ENCODE results near the gene KISS1.

- TF ChIP-seq CTCF (conservative IDR thresholded peaks at IDR 0.05 in 1 of 2, IDR thresholded peaks at IDR 0.05 in 1 of 2; ENCODE audit: low read depth in 1 of 2, low read length in 2 of 2): no peak
- TF ChIP-seq EZH2 (IDR thresholded peaks at IDR 0.05; ENCODE audit: low read length, missing control alignments): no peak
Observed at GRCh38 chr1:204194771-204195170, 1.5 kb downstream of the KISS1 start.
